ENCODE results near the gene SPOCK1. TPM values are rescaled to one million over a fixed set of nuclear protein-coding genes. Genes with fewer than 3 reads are reported as not detected.

Gene SPOCK1
- total RNA-seq, 2 experiments from 2014 or later, result not detected

- no peaks in the 10 kb centered on the region for H3K27me3 Mint-ChIP-seq
- H3K36me3 Mint-ChIP-seq, result no peaks in the 10 kb centered on the region
- intact Hi-C loops (cut with micrococcal nuclease), result no loop called here
- H3K9me3 Mint-ChIP-seq, result no peaks in the 10 kb centered on the region
- DNase-seq, result no peak
- ChIA-PET CTCF (interaction anchor here (1.3 kb wide), 1 partner anchor 19 kb away, joined by 3 read pairs; no protein-coding TSS in a partner anchor), POLR2A (interaction anchor here (0.6 kb wide), 1 partner anchor 120 kb away, joined by 3 read pairs; no protein-coding TSS in a partner anchor)
- H3K4me1 Mint-ChIP-seq (ENCODE audit: low read depth), result no peaks in the 10 kb centered on the region
- H3K4me3 Mint-ChIP-seq, result no peak overlapping the region
- H3K27ac Mint-ChIP-seq, result no peak overlapping the region
These were observed 173.4 kb downstream of the SPOCK1 start for GRCh38 chr5:137325721-137326120.

- DNase-seq, result peak; percentile 12
- Mint-ChIP-seq H3K27me3 (peaks cover 15% of the 10 kb centered on the region), H3K27ac (no peak overlapping the region), H3K9me3 (no peaks in the 10 kb centered on the region), H3K4me3 (no peak overlapping the region), H3K4me1 (ENCODE audit: low read depth) (no peaks in the 10 kb centered on the region), H3K36me3 (no peaks in the 10 kb centered on the region)
- ChIA-PET POLR2A (no interaction called here), CTCF (interaction anchor here (0.6 to 3.5 kb wide), 22 partner anchors 8 to 913 kb away, joined by 3 to 33 read pairs (median 3); partner anchors contain the start of gene SPOCK1)
- intact Hi-C loops (cut with micrococcal nuclease), result no loop called here
These were observed 178.8 kb downstream of the SPOCK1 start for GRCh38 chr5:137320056-137321045.

- no peaks in the 10 kb centered on the region for H3K4me1 Mint-ChIP-seq (ENCODE audit: low read depth)
These were observed 181.1 kb downstream of the SPOCK1 start for GRCh38 chr5:137318027-137318426.

GRCh38 chr5:137316346-137316736 is 182.8 kb downstream of the SPOCK1 start:
- H3K4me1 Mint-ChIP-seq (ENCODE audit: low read depth), result no peaks in the 10 kb centered on the region
- no peak overlapping the region for H3K27ac Mint-ChIP-seq
- no peaks in the 10 kb centered on the region for H3K36me3 Mint-ChIP-seq
- intact Hi-C loops (cut with micrococcal nuclease), result no loop called here
- DNase-seq, result no peak
- no peaks in the 10 kb centered on the region for H3K9me3 Mint-ChIP-seq
- H3K27me3 Mint-ChIP-seq, result peaks cover 19% of the 10 kb centered on the region
- ChIA-PET CTCF (interaction anchor here (0.9 kb wide), 1 partner anchor 184 kb away, joined by 3 read pairs; no protein-coding TSS in a partner anchor), POLR2A (no interaction called here)
- no peak overlapping the region for H3K4me3 Mint-ChIP-seq

More at GRCh38 chr5:137318027-137318426, 181.1 kb downstream of the SPOCK1 start:
- Mint-ChIP-seq H3K9me3 (no peaks in the 10 kb centered on the region), H3K27me3 (peaks cover 19% of the 10 kb centered on the region), H3K4me3 (no peak overlapping the region), H3K27ac (no peak overlapping the region), H3K36me3 (no peaks in the 10 kb centered on the region)
- CTCF ChIA-PET, result no interaction called here
- intact Hi-C loops (cut with micrococcal nuclease), result no loop called here
- no peak for DNase-seq
- POLR2A ChIA-PET, result no interaction called here

- Mint-ChIP-seq H3K27me3 (peaks cover 19% of the 10 kb centered on the region), H3K4me1 (ENCODE audit: low read depth) (no peaks in the 10 kb centered on the region), H3K9me3 (no peaks in the 10 kb centered on the region), H3K27ac (no peak overlapping the region), H3K36me3 (no peaks in the 10 kb centered on the region), H3K4me3 (no peak overlapping the region)
- intact Hi-C loops (cut with micrococcal nuclease), result no loop called here
- POLR2A ChIA-PET, result no interaction called here
- CTCF ChIA-PET, result interaction anchor here (0.9 kb wide), 1 partner anchor 185 kb away, joined by 3 read pairs; no protein-coding TSS in a partner anchor
- DNase-seq, result no peak
These were observed 183.4 kb downstream of the SPOCK1 start for GRCh38 chr5:137315534-137316345.

- H3K4me1 Mint-ChIP-seq (ENCODE audit: low read depth), result no peaks in the 10 kb centered on the region
- H3K4me3 Mint-ChIP-seq, result no peak overlapping the region
- CTCF ChIA-PET, result no interaction called here
- H3K9me3 Mint-ChIP-seq, result no peaks in the 10 kb centered on the region
- no peak for DNase-seq
- POLR2A ChIA-PET, result no interaction called here
- intact Hi-C loops (cut with micrococcal nuclease), result no loop called here
- H3K27me3 Mint-ChIP-seq, result peaks cover 16% of the 10 kb centered on the region
- no peaks in the 10 kb centered on the region for H3K36me3 Mint-ChIP-seq
- H3K27ac Mint-ChIP-seq, result no peak overlapping the region
These were observed 184.0 kb downstream of the SPOCK1 start for GRCh38 chr5:137315109-137315508.

- DNase-seq, result no peak
- ChIA-PET POLR2A (no interaction called here), CTCF (no interaction called here)
- intact Hi-C loops (cut with micrococcal nuclease), result no loop called here
- Mint-ChIP-seq H3K27me3 (peaks cover 13% of the 10 kb centered on the region), H3K9me3 (no peaks in the 10 kb centered on the region), H3K27ac (no peak overlapping the region), H3K36me3 (no peaks in the 10 kb centered on the region), H3K4me3 (no peak overlapping the region), H3K4me1 (ENCODE audit: low read depth) (no peaks in the 10 kb centered on the region)
These were observed 185.5 kb downstream of the SPOCK1 start for GRCh38 chr5:137313526-137314175.

GRCh38 chr5:137312011-137312410 is 187.1 kb downstream of the SPOCK1 start:
- Mint-ChIP-seq H3K36me3 (no peaks in the 10 kb centered on the region), H3K4me3 (no peak overlapping the region), H3K27ac (no peak overlapping the region), H3K9me3 (no peaks in the 10 kb centered on the region), H3K27me3 (peaks cover 9% of the 10 kb centered on the region), H3K4me1 (ENCODE audit: low read depth) (no peaks in the 10 kb centered on the region)
- ChIA-PET CTCF (interaction anchor here (1.1 kb wide), 1 partner anchor 9 kb away, joined by 6 read pairs; no protein-coding TSS in a partner anchor), POLR2A (no interaction called here)
- DNase-seq, result no peak
- intact Hi-C loops (cut with micrococcal nuclease), result no loop called here

- ChIA-PET CTCF (interaction anchor here (1.3 kb wide), 1 partner anchor 10 kb away, joined by 4 read pairs; no protein-coding TSS in a partner anchor), POLR2A (no interaction called here)
- no peak overlapping the region for H3K27ac Mint-ChIP-seq
- no peaks in the 10 kb centered on the region for H3K36me3 Mint-ChIP-seq
- no peak overlapping the region for H3K4me3 Mint-ChIP-seq
- H3K9me3 Mint-ChIP-seq, result no peaks in the 10 kb centered on the region
- H3K4me1 Mint-ChIP-seq (ENCODE audit: low read depth), result no peaks in the 10 kb centered on the region
- DNase-seq, result no peak
- intact Hi-C loops (cut with micrococcal nuclease), result no loop called here
- peaks cover 3% of the 10 kb centered on the region for H3K27me3 Mint-ChIP-seq
These were observed 188.9 kb downstream of the SPOCK1 start for GRCh38 chr5:137310051-137310730.

GRCh38 chr5:137309290-137309689 is 189.8 kb downstream of the SPOCK1 start:
- Mint-ChIP-seq H3K9me3 (no peaks in the 10 kb centered on the region), H3K27me3 (no peaks in the 10 kb centered on the region)
- intact Hi-C loops (cut with micrococcal nuclease), result no loop called here

GRCh38 chr5:137308311-137308710 is 190.8 kb downstream of the SPOCK1 start:
- ChIA-PET POLR2A (no interaction called here), CTCF (no interaction called here)
- intact Hi-C loops (cut with micrococcal nuclease), result no loop called here
- Mint-ChIP-seq H3K9me3 (no peaks in the 10 kb centered on the region), H3K36me3 (no peaks in the 10 kb centered on the region), H3K4me3 (no peak overlapping the region), H3K27ac (no peak overlapping the region), H3K4me1 (ENCODE audit: low read depth) (no peaks in the 10 kb centered on the region), H3K27me3 (no peaks in the 10 kb centered on the region)
- DNase-seq, result no peak

More at GRCh38 chr5:137309290-137309689, 189.8 kb downstream of the SPOCK1 start:
- no peak overlapping the region for H3K4me3 Mint-ChIP-seq
- no peaks in the 10 kb centered on the region for H3K4me1 Mint-ChIP-seq (ENCODE audit: low read depth)
- DNase-seq, result no peak
- POLR2A ChIA-PET, result no interaction called here
- CTCF ChIA-PET, result no interaction called here
- H3K27ac Mint-ChIP-seq, result no peak overlapping the region
- H3K36me3 Mint-ChIP-seq, result no peaks in the 10 kb centered on the region

Measured in activated CD4-positive, alpha-beta memory T cell treated with anti-CD3 and anti-CD28 coated beads for 36 hours (primary cell).